Stimulated activated CD4-positive, alpha-beta T cell treated with anti-CD3 and anti-CD28 coated beads, TNF-alpha, amount 100 ng/mL, for 24 hours (primary cell): ENCODE results near the gene NCAPG2.

Source experiments
- DNase-seq, 3 experiments: peaks; one replicate each; pipeline ENCODE4 v3.0.0-alpha.2; 2020; ENCODE audit warnings: low read depth in 3 of 3

Gene NCAPG2

GRCh38 chr7:158733220-158733519 is 28.6 kb upstream of the NCAPG2 start:
- DNase-seq: no peak

- DNase-seq: no peak
Observed at GRCh38 chr7:158732494-158733219, 28.1 kb upstream of the NCAPG2 start.

GRCh38 chr7:158731761-158732160 is 27.2 kb upstream of the NCAPG2 start:
- DNase-seq: no peak

GRCh38 chr7:158730383-158731346 is 26.1 kb upstream of the NCAPG2 start:
- no peak for DNase-seq

- no peak for DNase-seq
Observed at GRCh38 chr7:158729646-158730382, 25.2 kb upstream of the NCAPG2 start.

GRCh38 chr7:158728911-158729645 is 24.5 kb upstream of the NCAPG2 start:
- DNase-seq: no peak

GRCh38 chr7:158727690-158728089 is 23.1 kb upstream of the NCAPG2 start:
- DNase-seq: no peak

- no peak for DNase-seq
Observed at GRCh38 chr7:158726277-158726807, 21.7 kb upstream of the NCAPG2 start.

GRCh38 chr7:158725506-158725800 is 20.8 kb upstream of the NCAPG2 start:
- no peak for DNase-seq

GRCh38 chr7:158724658-158725505 is 20.3 kb upstream of the NCAPG2 start:
- no peak for DNase-seq

GRCh38 chr7:158723714-158724385 is 19.2 kb upstream of the NCAPG2 start:
- no peak for DNase-seq

- DNase-seq: no peak
Observed at GRCh38 chr7:158723266-158723665, 18.7 kb upstream of the NCAPG2 start.

GRCh38 chr7:158722574-158723237 is 18.1 kb upstream of the NCAPG2 start:
- no peak for DNase-seq

- no peak for DNase-seq
Observed at GRCh38 chr7:158720112-158720511, 15.5 kb upstream of the NCAPG2 start.

GRCh38 chr7:158716802-158717201 is 12.2 kb upstream of the NCAPG2 start:
- no peak for DNase-seq

GRCh38 chr7:158710651-158711102 is 6.1 kb upstream of the NCAPG2 start:
- DNase-seq: no peak

GRCh38 chr7:158707610-158708009 is 3.0 kb upstream of the NCAPG2 start:
- DNase-seq: no peak

- no peak for DNase-seq
Observed at GRCh38 chr7:158706710-158707590, 2.3 kb upstream of the NCAPG2 start.
